Endometrial microvascular endothelial cells (primary cell): Measurements from ENCODE around the gene MRPL50. TPM values are rescaled to one million over a fixed set of nuclear protein-coding genes. Genes with fewer than 3 reads are reported as not detected.

Experiments
- in situ Hi-C: cut with HindIII; loops from 2 replicates; pipeline ENCODE4 v1.10.0; 2017; ENCODE audit warnings: low sequenced_read_pairs, low pct_unique_long_range_greater_than_20kb; ENCODE audit errors: inconsistent ontology term
- total RNA-seq: library from RNA; depleted of rRNA; stranded (reverse); fragments of >200 nt; gene quantifications from one replicate; pipeline ENCODE4 v1.2.3, GENCODE V29; 2015; ENCODE audit errors: inconsistent ontology term

MRPL50 gene
- total RNA-seq, 1 donor from 2014 or later, result 15.4 TPM

- in situ Hi-C loops, result no loop called here
Measured at GRCh38 chr9:101354143-101354764, 44.2 kb downstream of the MRPL50 start.

- in situ Hi-C loops, result no loop called here
Measured at GRCh38 chr9:101353683-101354082, 44.7 kb downstream of the MRPL50 start.

- in situ Hi-C loops, result no loop called here
Measured at GRCh38 chr9:101352892-101353463, 45.4 kb downstream of the MRPL50 start.

GRCh38 chr9:101350285-101350684 is 48.1 kb downstream of the MRPL50 start:
- in situ Hi-C loops, result no loop called here

- in situ Hi-C loops, result no loop called here
Measured at GRCh38 chr9:101342595-101342994, 55.8 kb downstream of the MRPL50 start.

GRCh38 chr9:101341958-101342357 is 56.5 kb downstream of the MRPL50 start:
- in situ Hi-C loops, result no loop called here

Other genes with a start within 250 kb of the MRPL50 start
- not detected for gene BAAT, start 13.6 kb downstream of the MRPL50 start, total RNA-seq
- gene ZNF189, start 233 bp upstream of the MRPL50 start, total RNA-seq, result 8.3 TPM
- gene ALDOB, start 37.2 kb upstream of the MRPL50 start, total RNA-seq, result not detected
- 15.6 TPM for gene RNF20, start 135.2 kb upstream of the MRPL50 start, total RNA-seq
- gene PPP3R2, start 196.4 kb upstream of the MRPL50 start, total RNA-seq, result not detected